Neural crest cell (in vitro differentiated cells): ENCODE measurements around the gene MAP3K7CL. TPM values are rescaled to one million over a fixed set of nuclear protein-coding genes. Genes with fewer than 3 reads are reported as not detected.

Source experiments
- DNase-seq: peaks from one replicate; pipeline ENCODE4 v3.0.0; 2021; ENCODE audit warnings: low read depth, mixed read lengths, low spot score
- H3K27ac Mint-ChIP-seq: one replicate; pipeline ENCODE4 v1.8.0; 2021; ENCODE audit warnings: mild to moderate bottlenecking, mixed read lengths; ENCODE audit not compliant: unreplicated experiment
- H3K27me3 Mint-ChIP-seq: 2 replicates; pipeline ENCODE4 v1.8.0; 2021; ENCODE audit warnings: low read depth, mild to moderate bottlenecking, mixed read lengths
- H3K36me3 Mint-ChIP-seq: 2 replicates; pipeline ENCODE4 v1.8.0; 2021; ENCODE audit warnings: low read depth, mild to moderate bottlenecking, mixed read lengths
- H3K4me1 Mint-ChIP-seq: 2 replicates; pipeline ENCODE4 v1.8.0; 2021; ENCODE audit warnings: mixed read lengths
- H3K4me3 Mint-ChIP-seq: one replicate; pipeline ENCODE4 v1.8.0; 2021; ENCODE audit warnings: mild to moderate bottlenecking, mixed read lengths
- H3K9me3 Mint-ChIP-seq: 2 replicates; pipeline ENCODE4 v1.8.0; 2021; ENCODE audit warnings: mixed read lengths
- CTCF ChIP-seq: fragments of 200-600 bp; sonication (generic); conservative IDR thresholded peaks from 2 replicates; pipeline ENCODE4 v1.5.0; 2021; ENCODE audit warnings: antibody characterized with exemption, mild to moderate bottlenecking
- total RNA-seq: library from RNA; stranded (reverse); gene quantifications from 2 replicates; pipeline ENCODE4 v1.2.1, GENCODE V29; 2021

MAP3K7CL gene
- total RNA-seq, 1 donor from 2014 or later: not detected

DNA sequence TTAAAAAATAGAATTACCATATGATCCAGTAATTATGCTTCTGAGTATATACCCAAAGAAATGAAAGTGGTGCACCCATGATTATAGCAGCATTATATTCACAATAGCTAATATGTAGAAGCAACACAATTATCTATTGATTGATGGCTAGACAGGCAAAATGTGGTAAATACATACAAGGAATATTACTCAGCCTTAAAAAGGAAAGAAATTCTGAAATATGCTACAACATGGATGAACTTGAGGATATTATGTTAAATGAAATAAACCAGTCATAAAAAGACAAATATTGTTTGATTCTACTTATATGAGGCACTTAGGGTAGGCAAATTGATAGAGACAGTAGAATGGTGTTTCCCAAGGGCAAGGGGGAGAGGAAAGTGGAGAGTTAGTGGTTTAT is 80.8 kb downstream of the MAP3K7CL start:
- no peak for TF ChIP-seq CTCF
- no peak for DNase-seq
- Mint-ChIP-seq H3K36me3 (no peaks in the 10 kb centered on the region), H3K4me3 (no peak overlapping the region), H3K27ac (no peak overlapping the region), H3K27me3 (no peaks in the 10 kb centered on the region), H3K4me1 (peaks cover 8% of the 10 kb centered on the region), H3K9me3 (no peaks in the 10 kb centered on the region)

DNA sequence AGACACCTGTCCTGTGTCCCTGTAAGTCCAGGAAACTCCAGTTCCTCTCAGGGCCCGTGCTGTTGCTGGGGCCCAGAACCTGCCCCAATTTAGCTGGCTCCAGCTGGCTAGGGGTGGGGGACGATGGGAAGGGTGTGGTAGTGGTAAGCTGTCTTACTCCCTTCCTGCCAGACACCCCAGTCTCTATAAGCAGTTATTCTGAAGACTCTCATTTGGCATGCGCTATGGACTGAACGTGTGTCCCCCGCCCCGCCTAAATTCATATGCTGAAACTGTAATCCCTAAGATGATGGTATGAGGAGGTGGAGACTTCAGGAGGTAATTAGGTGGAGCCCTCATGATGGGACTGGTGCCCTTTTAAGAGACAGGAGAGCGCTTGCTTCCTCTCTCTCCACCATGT is 82.0 kb downstream of the MAP3K7CL start:
- Mint-ChIP-seq H3K27me3 (no peaks in the 10 kb centered on the region), H3K4me3 (no peak overlapping the region), H3K4me1 (peaks cover 5% of the 10 kb centered on the region), H3K27ac (no peak overlapping the region), H3K36me3 (no peaks in the 10 kb centered on the region), H3K9me3 (no peaks in the 10 kb centered on the region)
- no peak for TF ChIP-seq CTCF
- no peak for DNase-seq

DNA sequence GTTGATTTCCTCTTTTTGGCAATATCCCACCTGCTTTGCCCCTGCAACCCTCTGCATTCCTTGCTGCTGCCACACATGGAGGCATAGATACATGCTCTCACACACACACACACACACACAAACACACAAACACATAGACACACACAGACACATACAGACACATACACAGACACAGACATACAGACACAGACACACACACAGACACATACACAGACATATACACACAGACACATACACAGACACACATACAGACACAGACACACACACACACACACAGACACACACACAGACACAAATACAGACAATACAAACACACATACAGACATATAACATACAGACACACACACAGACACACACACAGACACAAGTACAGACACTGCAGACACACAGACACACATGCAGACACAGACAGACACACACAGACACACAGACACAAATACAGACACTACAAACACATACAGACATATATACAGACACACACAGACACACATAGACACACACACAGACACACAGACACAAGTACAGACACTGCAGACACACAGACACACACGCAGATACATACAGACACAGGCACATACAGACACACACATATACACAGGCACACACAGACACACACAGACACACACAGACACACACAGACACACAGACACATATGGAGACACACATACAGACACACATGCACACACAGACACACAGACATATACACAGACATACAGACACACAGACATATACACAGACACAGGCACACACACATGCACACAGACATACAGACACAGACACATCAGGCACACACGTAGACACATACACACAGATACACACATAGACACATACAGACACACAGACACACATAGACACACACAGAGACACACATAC is 83.3 kb downstream of the MAP3K7CL start:
- Mint-ChIP-seq H3K36me3 (no peaks in the 10 kb centered on the region), H3K9me3 (no peaks in the 10 kb centered on the region), H3K4me1 (peaks cover under 1% of the 10 kb centered on the region), H3K27me3 (no peaks in the 10 kb centered on the region), H3K4me3 (no peak overlapping the region), H3K27ac (no peak overlapping the region)
- no peak for TF ChIP-seq CTCF
- DNase-seq: no peak

- no peaks in the 10 kb centered on the region for H3K36me3 Mint-ChIP-seq
- DNase-seq: no peak
- no peaks in the 10 kb centered on the region for H3K4me1 Mint-ChIP-seq
- no peaks in the 10 kb centered on the region for H3K27me3 Mint-ChIP-seq
- TF ChIP-seq CTCF: no peak
- H3K4me3 Mint-ChIP-seq: no peak overlapping the region
- no peaks in the 10 kb centered on the region for H3K9me3 Mint-ChIP-seq
- no peak overlapping the region for H3K27ac Mint-ChIP-seq
Observed at GRCh38 chr21:29215709-29216108, 85.3 kb downstream of the MAP3K7CL start.

DNA sequence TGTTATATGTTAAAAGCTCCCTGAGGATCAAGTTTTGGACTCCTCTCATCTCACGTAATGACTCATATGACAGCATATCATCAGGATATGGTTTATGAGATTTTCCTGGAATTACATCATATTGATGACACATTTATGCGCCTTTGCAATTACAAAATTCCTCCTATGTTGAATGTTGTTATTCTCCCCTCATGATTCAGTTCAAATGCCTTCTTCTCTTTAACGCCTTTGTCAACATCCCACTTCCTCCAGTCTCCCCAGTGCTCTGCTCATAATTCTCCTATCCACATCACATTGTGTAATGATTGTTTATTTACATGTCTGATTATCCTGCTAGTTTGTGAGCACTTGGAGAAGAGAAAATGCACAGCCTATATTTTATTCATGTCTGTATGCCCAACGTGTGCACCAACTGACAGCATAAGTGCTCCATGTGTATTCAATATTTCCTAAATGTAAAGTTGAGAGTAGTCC is 87.4 kb downstream of the MAP3K7CL start:
- H3K27ac Mint-ChIP-seq: no peak overlapping the region
- no peaks in the 10 kb centered on the region for H3K36me3 Mint-ChIP-seq
- no peak overlapping the region for H3K4me3 Mint-ChIP-seq
- H3K9me3 Mint-ChIP-seq: no peaks in the 10 kb centered on the region
- no peak for TF ChIP-seq CTCF
- H3K4me1 Mint-ChIP-seq: no peaks in the 10 kb centered on the region
- DNase-seq: no peak
- no peaks in the 10 kb centered on the region for H3K27me3 Mint-ChIP-seq
